NCI-H1436 treated with DMSO at 0.1 percent for 48 hours (cell line): Measurements from ENCODE around the gene NGFR.

Experiments
- DNase-seq: peaks from one replicate; lab custom pipeline; 2025; lab: John Stamatoyannopoulos, UW

NGFR gene

DNA sequence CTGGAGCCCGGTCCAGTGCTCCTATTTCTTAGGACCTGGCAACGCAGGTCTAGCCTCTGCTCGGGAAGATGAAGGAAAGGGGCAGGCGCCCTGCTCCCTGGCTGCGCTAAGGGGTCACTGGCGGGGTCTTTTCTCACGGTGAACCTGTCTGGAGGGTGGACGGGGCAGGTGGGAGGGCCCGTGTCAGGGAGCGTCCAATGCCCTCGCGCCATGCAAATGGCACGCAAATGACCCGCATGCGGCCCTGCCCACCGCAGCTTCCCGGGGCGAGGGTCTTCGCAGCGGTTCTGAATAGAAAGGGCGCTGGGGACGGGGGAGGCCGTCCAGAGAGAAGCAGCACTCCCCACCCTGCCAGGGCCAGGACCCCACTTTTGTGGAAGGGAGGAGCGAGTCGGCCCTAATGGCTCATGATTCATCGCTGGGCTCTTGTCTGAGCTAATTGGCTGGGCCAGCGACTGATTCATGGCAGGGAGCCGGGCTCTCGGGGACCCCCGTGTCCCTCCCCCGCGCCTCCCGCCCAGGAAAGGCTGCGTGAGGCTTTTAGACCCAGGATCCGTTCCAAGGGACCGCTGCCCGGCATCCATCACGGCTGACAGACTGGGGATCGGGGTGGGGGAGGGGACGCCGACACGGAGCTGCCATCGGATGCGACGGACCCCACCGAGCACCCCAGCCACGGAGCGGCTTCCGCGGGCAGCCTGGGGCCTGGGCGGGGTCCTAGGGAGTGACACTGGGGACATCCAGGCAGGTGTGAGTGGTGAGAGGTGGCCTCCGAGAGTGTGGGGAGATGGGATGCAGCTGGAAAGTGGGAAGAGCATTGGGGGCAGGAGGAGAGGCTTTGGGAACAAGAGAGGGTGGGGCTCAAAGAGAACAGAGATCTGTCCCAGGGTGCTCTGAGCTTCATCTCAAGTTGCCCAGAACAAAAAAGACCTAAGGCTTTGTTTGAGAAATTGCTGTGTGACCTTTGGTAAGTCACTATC, 25.0 kb upstream of the NGFR start:
- no peak for DNase-seq

DNA sequence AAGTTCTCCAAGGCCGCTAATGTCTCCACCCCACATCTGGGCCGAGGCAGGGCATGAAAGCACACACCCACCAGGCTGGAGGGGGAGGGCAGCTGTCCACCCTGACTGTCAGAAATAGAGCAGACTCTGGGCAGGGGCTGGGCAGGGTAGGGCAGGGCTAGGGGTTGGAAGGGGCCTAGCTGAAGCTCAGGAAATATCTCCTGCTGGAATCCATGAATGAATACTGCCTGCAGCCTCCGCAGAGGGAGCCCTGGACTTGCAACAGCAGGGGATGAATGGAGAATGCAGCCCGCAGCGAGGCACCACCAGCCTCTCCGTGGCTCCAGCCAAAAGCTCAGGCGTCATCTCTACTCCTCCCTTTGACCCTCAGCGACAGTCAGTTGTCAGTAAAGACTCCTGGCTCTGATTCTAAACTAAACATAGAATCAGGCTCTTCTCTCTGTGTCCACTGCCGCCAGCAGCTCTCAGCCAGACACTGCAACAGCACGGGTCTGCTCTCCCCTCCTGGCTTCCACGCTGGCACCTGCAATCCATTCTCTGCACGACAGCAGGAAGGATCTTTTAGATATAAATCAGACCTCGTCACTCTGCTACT, 23.9 kb upstream of the NGFR start:
- no peak for DNase-seq

DNA sequence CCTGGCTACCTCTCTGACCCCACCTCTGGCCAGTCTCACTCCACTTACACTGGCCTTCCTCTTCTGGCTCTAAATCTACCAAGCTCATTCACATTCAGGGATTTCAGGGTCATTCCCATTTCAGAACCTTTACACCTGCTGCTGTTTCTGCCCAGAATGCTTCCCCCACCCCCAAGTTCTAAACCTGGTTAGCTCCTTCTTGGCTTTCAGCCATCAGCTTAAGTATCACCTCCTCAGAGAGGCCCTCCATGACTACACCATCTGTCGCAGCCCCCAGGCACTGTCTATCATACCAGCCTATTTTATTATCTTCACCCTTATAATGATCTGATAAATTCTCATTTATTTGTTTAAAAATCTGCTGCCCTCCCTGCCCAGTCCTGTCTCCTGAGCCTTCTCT, 23.3 kb upstream of the NGFR start:
- no peak for DNase-seq

DNA sequence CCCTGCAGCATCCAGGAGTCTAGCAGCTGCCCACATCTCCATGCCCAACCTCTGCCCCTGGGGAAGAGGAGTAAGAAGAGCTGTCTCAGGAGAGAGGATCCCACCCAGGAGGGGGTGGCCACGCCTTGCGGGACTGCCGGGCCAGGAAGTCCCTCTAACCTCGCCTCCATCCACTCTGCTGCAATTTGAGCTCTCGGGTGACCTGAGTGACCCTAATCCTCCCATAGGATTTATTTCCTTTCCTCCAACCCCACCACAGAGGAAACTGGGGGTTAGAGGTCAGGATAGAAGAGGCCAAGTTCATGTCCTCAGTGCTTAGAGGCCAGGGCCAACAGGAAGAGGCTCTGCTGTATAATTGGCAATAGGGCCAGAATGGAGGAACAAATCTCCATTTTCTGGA, 22.6 kb upstream of the NGFR start:
- no peak for DNase-seq

DNA sequence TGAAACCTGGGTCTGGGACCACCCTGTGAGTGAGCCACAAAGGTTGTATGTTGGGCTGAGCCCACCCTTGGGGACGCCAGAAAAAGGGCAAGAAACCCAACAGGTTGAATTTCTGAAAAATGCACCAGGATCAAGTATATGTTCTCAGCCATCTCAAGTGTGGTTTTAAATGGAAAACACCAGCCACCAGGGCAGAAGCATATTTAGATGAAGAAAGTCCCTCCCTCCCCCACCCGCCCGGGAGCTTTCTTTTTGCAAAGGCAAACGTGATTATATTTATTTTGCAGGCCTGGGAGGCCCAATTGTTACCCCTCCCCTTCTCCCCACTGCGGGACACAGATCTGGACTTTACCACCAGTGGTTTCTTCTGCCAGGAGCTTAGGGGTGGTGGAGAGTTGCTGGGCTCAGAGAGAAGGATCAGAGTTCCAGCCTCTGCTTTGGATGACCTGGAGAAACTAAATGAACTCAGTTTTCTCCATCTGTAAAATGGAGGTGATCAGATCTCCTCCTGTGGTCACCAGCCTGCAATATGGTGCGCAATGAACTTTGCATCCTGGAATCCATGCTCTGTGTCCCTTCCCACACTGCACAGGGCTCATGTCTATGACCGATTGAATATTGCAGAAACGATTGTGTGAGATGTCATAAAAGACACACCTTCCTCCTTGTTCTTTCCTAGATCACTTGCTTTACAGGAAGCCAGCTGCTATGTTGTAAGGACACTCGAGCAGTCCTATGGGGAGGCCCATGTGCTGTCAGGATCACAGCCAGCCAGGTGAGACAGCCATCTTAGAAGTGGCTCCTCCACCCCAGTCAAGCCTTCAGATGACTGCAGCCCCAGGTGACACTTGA, 21.0 kb upstream of the NGFR start:
- DNase-seq: no peak

DNA sequence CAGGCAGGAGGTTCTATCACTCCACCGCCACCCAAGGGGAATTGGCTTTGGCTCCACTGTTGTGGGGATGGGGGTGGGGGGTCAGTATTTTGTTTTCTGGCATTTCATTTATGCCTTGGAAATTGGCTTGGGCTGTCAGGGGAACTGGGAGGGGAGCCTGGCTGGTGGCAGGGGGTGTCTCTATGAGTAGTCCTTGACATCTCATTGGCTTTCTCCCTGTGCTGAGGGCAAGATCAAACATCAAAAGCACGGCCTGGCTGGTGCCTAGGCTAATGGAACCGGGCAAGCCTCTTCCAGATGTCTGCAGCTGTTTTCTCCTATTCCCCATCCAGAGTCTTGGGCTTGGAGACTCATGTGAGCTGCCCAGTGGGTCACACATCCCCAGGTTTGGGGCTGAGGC, 17.4 kb upstream of the NGFR start:
- DNase-seq: no peak

DNA sequence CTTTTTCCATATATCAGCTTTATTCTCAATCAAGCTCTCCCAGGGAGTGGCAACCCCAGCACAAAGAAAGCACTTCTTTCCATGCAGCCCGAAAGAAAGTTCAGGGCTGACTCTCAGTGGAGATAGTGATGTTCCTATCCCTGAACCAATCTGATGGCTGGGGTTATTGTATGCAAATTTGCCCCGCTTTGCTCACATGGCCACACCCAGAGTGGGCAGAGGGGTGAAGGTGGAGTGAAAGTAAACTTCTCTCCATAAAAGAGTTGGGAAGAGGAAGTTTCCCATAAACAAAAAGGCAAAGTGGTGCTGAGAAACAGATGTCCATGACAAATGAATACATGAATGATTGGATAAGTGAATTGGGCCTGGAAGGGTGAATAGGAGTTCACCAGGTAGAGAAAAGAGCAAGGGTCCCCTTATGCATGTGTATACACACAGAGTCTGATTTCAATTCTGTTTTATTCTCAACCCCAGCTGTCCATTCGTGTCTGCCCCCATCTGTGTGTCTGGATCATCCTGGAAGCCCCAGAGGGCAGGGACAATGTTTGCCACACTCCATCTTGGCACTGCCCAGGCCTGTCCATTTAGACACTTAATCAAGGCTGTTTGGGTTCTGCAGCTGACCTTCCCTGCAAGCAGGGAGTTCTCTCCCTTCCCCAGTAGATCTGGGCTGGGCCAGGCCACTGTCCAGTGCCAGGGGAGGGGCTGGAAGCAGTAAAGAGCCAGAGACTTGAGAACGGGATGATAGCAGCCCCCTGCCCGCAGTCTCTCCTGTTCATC, 14.1 kb upstream of the NGFR start:
- no peak for DNase-seq

DNA sequence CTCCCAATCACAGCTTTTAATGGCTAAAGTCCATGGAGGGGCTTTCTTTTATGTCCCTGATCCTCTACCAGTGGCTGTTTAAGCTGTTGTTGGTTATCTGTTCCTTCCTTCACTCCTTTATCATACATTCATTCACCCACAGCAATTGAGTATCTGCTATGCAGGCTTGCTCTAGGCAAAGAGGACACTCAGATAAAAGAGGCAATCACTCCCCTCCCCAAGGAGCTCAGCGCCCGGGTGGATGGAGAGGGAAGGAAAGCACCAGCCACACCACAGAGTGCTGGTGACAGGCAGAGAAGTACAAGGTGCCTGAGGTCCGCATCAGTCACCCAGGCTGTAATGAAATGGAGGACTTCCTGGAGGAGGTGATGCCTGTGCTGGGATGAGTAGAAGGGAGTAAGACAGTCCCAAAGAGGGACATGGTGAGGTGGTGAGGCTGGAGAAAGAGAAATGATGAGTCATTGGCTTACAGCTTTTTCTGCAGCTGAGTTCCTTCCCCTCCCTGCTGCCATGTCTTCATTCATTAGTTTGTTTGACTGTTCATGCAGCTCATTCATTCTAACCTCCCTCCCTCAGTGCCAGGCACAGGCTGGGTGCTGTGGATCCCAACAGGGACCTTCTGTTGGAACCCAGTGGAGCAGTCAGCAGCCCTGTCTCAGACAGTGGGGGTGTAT, 12.8 kb upstream of the NGFR start:
- DNase-seq: no peak

DNA sequence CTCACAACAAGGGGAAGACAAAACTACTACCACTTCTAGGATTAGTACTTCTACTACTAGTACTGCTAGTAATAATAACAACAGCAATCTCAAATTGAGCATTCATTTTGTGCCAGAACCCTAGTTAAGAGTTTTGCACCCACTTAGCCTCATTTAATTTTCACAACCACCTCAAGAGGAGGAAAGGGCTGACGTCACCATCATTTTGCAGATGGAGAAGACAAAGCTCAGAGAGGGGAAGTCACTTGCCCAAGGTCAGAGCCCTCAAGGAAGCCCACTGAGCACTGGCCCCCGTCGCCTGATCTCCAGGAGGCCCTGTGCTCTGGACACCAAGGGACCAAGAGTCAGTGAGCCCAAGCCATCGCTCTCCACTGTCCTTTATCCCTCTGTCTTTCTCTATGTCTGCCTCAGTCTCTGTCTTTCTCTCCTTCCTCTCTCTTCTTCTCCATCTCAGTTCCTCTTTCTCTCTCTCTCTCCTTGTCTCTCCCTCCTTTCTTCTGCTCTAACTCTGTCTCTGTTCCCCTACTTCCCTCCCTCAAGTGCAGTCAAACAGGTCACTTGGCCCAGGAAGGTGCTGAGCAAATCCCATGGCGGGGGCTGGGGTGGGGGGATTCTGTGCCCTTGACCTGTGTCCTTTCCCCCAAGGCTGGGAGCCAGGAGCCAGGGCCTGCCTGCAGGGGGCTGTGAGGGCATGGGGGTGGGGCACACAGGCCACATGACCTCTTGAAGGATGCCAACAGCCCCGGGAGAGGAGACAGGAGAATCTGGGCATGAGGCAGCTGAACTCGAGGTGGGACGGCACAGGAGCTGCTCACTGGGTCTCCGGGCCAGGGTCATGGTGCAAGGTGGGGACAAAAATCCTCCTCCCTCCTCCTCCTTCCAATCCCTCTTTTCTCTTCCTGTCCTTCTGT, 11.2 kb upstream of the NGFR start:
- no peak for DNase-seq

DNA sequence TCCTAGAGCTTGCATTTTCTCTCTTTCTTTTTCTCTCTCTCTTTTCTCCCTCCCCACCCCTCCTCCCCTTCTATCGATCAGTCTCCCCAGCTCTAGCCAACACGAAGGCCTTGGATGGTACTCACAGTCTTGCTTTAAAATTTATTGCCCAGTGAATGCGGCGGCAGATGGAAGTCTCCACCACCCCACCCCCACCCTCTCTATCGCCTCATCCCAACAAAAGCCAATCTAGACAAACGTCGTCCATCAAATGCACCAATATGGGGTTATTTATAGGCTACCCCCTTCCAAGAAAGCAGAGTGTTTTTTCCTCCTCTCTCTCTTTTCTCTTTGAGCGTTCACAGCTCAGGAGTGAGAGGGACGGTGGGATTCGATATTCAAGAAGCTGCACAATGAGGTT, 10.5 kb upstream of the NGFR start:
- no peak for DNase-seq

DNA sequence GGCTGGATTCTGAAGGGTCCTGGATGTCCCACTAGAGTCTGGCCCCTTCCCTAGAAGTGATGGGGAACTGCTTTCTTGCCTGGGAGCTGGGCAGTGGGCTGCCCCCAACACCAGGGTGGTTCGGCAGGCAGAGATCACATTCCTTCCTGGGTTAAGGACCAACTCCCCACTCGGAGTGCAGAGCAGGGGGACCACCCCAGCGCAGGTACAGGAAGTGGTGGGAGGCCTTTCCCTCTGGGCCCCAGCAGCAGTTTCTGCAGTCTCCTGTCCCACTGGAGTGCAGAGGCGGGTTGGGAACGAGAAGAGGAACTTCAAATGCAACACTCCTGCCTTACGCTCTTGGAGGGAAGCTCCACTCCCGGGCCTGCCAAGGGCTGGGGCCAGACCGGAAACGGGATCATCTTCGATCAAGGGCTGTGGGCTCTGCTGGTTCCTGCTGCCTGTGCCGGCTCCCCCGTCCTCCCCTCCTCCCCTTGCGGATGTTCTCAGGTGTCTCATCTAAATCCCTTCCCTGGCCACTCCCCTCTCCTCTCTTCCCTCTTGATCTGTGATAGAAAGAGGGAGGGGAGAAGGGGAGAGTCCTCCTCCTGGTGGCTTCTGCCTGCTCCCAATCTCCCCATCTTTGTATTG, 9.0 kb upstream of the NGFR start:
- peak; percentile 13 for DNase-seq

DNA sequence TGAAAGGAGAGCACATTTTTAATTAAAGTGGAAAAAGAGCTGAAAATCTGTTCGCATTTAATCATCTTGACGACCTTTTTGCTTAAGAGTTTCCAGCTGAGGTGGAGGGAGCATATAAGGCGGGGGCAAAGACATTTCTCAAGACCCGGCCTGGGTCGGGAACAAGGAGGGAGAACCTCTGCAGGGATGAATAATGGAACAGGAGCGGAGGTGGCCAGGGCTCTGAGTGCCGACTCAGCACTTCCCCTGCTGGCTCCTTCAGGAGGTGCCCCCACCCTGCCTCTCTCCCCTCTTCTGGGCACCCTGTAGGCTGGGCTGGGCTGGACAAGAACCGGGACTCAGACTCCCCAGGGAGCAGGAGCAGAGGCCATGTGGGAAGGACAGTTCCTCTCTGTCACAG, 7.9 kb upstream of the NGFR start:
- no peak for DNase-seq

DNA sequence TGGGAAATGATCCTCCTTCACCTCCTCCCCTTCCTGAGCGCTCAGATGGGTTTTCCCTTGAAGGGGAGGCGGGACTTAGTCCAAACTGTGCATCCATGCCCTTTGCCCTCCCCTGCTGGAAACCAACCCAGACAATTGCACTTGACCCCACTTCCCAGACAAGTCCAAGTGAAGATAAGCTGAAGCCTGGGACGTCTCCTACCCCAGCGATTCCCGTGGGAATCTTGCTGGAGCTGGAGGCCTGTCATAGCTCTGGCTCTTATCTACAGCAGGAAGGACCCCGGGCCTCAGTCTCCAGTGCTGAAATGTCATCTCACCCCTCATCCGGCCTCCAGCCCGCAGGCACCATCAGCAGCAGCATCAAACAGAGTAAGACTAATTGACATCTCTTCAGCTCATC, 6.5 kb upstream of the NGFR start:
- DNase-seq: no peak

DNA sequence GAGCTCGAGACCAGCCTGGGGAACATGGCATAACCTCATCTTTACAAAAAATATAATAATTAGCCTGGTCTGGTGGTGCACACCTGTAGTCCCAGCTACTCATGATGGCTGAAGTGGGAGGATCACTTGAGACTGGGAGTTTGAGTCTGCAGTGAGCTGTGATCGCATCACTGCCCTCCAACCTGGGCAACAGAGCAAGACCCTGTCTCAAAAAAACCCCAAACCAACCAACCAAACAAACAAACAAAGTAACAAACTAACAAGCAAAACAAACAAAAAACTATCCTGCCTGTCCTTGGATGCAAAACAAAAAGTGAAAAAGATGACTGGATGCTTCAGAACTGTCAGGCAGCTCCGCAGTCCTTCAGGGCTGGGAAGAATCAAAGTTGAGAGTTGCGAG, 5.7 kb upstream of the NGFR start:
- no peak for DNase-seq

DNA sequence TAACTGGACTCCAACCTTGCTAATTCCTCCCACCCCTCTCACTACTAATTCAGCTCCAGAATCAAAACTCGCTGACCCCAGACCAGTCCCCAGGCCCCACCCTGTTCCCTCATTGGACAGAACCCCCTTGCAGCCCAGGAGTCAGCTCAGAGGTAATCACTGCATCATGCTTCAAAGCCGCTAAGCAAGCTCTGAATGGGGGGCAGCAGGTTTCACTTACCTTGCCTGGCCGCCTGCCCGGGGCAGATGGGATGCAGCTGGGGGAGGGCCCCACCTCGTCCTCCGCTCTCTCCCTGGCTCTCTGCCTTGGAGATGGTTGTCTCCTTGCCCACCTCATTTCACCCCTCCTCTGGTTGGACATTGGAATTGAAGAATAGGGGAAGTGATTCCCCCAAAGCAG, 4.8 kb upstream of the NGFR start:
- DNase-seq: no peak

DNA sequence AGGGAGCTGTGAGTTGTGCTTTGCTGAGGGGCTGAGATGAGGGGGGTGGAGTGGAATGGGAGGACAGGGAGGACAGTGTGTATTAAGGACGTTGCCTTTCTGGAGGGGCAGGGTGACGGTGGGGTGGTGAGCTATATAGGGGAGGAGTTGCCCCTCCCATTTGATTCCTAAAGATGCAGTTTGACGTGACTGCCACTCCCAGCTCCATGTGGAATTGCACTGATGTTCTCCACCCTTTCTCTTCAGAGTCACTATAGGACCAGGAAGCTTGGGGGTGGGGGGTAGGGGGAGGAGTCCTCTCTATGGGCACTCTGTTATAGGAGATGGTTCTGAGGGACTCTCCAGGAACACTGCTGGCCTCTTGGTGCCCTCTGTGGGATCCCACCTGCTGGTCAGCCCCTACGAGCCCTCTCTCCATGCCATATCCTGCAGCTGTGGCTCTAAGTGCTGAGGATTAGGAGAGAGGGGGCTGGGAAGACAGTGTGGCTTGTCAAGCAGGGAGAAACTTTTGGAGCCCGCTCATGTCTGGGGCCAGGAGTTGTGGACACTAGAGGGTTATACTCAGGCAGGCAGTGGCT, 3.8 kb upstream of the NGFR start:
- DNase-seq: no peak

DNA sequence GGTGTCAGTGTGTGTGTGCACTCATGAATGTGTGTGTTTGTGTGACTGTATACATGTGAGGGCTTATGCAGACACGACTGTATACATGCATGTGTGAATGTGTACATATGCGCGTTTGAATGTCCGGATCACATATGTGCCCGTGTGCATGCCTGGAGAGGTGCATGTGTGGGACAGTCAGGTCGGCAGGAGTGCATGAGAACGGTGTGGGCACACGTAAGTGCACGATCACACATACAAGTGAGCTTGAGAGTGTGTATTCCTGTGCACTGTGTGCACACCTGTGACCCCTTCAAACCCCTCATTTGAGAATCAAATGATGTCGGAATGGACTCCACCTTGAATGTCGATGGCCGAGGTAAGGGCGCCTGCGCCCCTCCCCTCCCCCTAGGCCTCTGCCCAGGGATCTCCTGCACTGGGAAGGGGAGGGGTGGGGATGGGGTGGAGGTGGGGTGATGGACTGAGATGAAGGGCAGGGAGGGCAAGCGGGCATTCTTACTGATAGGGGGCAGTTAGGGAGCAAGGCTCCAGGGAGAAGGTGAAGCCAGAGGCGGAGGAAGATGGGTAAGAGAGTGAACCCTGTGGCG, 601 bp upstream of the NGFR start:
- no peak for DNase-seq

DNA sequence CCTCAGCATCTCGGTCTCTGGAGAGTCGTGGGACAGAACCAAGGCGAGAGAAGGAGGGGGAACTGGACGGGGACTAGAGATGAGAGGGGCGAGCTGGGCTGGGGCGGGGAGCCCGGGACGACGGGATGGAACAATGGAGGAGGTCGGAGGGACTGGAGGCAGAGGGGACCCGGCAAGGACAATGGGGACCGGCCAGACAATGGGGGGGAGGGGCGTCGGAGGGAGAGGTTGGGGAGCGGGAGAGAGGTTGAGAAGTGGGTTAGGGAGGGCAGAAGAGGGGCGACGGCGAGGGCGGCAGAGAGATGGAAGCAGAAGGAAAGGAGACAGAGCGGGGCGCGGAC, 719 bp downstream of the NGFR start:
- DNase-seq: no peak

DNA sequence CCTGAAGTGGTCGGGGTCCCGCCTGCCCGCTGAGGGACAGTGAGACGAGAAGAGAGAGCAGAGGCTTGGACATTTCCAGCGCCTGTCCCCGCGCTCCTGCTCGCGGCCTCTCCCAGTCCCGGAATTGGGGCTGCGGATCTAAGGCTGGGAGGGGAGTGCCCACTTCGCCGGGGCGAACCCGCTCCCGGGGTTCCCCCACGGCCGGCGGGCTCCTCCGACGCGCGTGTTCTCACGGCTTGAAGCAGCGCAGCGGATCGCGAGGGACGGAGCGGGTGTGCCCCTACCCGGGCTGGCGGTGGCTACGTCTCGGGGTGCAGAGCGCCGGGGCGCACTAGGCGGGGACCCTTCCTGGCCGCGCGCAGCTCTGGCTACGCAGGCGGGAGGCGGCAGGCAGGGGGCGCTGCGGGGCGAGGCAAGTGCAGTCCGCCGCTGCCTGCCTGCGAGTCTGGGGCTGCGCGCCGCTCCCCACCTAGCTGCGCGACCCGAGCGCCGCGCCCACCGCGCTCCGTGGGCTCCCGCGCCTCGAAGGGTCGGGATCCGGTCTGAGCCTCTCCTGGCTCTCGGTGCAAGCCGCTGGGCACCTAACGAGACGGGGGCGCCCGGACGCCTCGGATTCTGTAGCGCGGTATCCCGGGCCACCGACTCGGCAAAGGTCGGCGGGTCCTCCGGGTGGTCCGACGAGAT, 1.2 kb downstream of the NGFR start:
- no peak for DNase-seq
